Smooth muscle cell (in vitro differentiated cells): Measurements from ENCODE around the gene CEP104. TPM values are rescaled to one million over a fixed set of nuclear protein-coding genes. Genes with fewer than 3 reads are reported as not detected.

ENCODE experiments used
- DNase-seq: peaks from one replicate; lab custom pipeline; 2025; ENCODE audit not compliant: unreplicated experiment; lab: John Stamatoyannopoulos, UW
- H2AFZ ChIP-seq: fragments of 200-600 bp; sonication (generic); 2 replicates; pipeline ENCODE4 v1.6.0; 2016; ENCODE audit warnings: antibody characterized with exemption, low read depth, mild to moderate bottlenecking
- H3F3A ChIP-seq: fragments of 200-600 bp; sonication (generic); 2 replicates; pipeline ENCODE4 v1.6.0; 2017; ENCODE audit warnings: antibody characterized with exemption, low read depth
- H3K27ac ChIP-seq: fragments of 200-600 bp; sonication (generic); 2 replicates; pipeline ENCODE4 v1.5.1; 2016; ENCODE audit warnings: low read depth, mild to moderate bottlenecking
- H3K27me3 ChIP-seq: fragments of 200-600 bp; sonication (generic); 2 replicates; pipeline ENCODE4 v1.6.1; 2016; ENCODE audit warnings: low read depth, mild to moderate bottlenecking
- H3K36me3 ChIP-seq: fragments of 200-600 bp; sonication (generic); 2 replicates; pipeline ENCODE4 v1.5.1; 2016; ENCODE audit warnings: low read depth
- H3K4me1 ChIP-seq: fragments of 200-600 bp; sonication (generic); 2 replicates; pipeline ENCODE4 v1.5.1; 2016; ENCODE audit warnings: low read depth
- H3K4me2 ChIP-seq: fragments of 200-600 bp; sonication (generic); 2 replicates; pipeline ENCODE4 v1.6.0; 2016; ENCODE audit warnings: mild to moderate bottlenecking
- H3K4me3 ChIP-seq: fragments of 200-600 bp; sonication (generic); 2 replicates; pipeline ENCODE4 v1.5.1; 2016; ENCODE audit warnings: mild to moderate bottlenecking
- H3K79me2 ChIP-seq: fragments of 200-600 bp; sonication (generic); 2 replicates; pipeline ENCODE4 v1.6.0; 2016; ENCODE audit warnings: low read depth, mild to moderate bottlenecking
- H3K9ac ChIP-seq: fragments of 200-600 bp; sonication (generic); 2 replicates; pipeline ENCODE4 v1.6.0; 2016; ENCODE audit warnings: low read depth
- H3K9me3 ChIP-seq: fragments of 200-600 bp; sonication (generic); replicated peaks from 2 replicates; pipeline ENCODE4 v1.5.1; 2016; ENCODE audit warnings: low read depth
- H4K20me1 ChIP-seq: fragments of 200-600 bp; sonication (generic); 2 replicates; pipeline ENCODE4 v1.6.0; 2016; ENCODE audit warnings: low read depth
- WGBS: methylation state at CpG from one replicate; pipeline ENCODE4 v1.1.7; 2016; ENCODE audit warnings: low lambda C conversion rate; 5-methylcytosine and 5-hydroxymethylcytosine counted together
- polyA plus RNA-seq: library from polyadenylated mRNA; unstranded; fragments of >200 nt; fragmentation: Nextera tagmentation; extraction: Ambion mirVana; gene quantifications from 2 replicates; pipeline ENCODE4 v1.2.1, GENCODE V29; 2016
- total RNA-seq: library from RNA; depleted of rRNA; stranded (reverse); fragments of >200 nt; gene quantifications from 2 replicates; pipeline ENCODE4 v1.2.3, GENCODE V29; 2014
- TF ChIP-seq, protein P1 (sequence below): fragments of 200-600 bp; sonication (generic); IDR thresholded peaks from 2 replicates; pipeline ENCODE4 v1.5.1; 2017; ENCODE audit warnings: borderline replicate concordance, mild to moderate bottlenecking, antibody characterized with exemption; ENCODE audit not compliant: insufficient read depth, poor library complexity, severe bottlenecking

Gene CEP104
- total and polyA plus RNA-seq, 2 experiments from 2014 or later: 16.8 to 25.4 TPM

DNA sequence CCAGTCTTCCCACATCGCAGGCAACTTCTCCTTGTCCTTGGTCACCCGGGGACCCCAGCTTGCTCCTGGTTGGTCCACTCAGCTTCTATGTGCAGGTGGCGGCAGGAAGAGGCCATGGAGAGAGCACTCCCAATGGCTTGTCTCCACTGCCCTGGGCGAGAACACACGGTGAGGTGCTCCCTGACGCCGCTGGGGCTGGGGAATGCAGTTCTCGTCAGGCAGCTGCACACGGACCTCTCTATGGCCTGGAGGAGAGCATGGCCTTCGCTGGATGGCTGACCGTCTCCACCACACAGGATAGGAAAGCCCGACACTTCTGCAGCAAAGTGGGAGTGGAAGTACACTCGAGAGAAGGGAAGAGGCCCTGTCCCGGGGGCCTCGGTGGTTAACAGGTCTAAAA, 31.3 kb upstream of the CEP104 start:
- H4K20me1 ChIP-seq: peaks cover 16% of the 10 kb centered on the region
- H3F3A ChIP-seq: no peaks in the 10 kb centered on the region
- peaks cover 4% of the 10 kb centered on the region for H3K79me2 ChIP-seq
- no peaks in the 10 kb centered on the region for H3K36me3 ChIP-seq
- WGBS: 98% methylated on average over 15 of the region's 15 CpGs
- no peak overlapping the region for H3K4me3 ChIP-seq
- no peak overlapping the region for H2AFZ ChIP-seq
- no peak overlapping the region for H3K9ac ChIP-seq
- TF ChIP-seq, protein P1, sequence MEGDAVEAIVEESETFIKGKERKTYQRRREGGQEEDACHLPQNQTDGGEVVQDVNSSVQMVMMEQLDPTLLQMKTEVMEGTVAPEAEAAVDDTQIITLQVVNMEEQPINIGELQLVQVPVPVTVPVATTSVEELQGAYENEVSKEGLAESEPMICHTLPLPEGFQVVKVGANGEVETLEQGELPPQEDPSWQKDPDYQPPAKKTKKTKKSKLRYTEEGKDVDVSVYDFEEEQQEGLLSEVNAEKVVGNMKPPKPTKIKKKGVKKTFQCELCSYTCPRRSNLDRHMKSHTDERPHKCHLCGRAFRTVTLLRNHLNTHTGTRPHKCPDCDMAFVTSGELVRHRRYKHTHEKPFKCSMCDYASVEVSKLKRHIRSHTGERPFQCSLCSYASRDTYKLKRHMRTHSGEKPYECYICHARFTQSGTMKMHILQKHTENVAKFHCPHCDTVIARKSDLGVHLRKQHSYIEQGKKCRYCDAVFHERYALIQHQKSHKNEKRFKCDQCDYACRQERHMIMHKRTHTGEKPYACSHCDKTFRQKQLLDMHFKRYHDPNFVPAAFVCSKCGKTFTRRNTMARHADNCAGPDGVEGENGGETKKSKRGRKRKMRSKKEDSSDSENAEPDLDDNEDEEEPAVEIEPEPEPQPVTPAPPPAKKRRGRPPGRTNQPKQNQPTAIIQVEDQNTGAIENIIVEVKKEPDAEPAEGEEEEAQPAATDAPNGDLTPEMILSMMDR: no peak
- no peaks in the 10 kb centered on the region for H3K27me3 ChIP-seq
- H3K4me2 ChIP-seq: no peak overlapping the region
- no peak for DNase-seq
- H3K9me3 ChIP-seq: no peaks in the 10 kb centered on the region
- no peak overlapping the region for H3K27ac ChIP-seq
- H3K4me1 ChIP-seq: no peaks in the 10 kb centered on the region

DNA sequence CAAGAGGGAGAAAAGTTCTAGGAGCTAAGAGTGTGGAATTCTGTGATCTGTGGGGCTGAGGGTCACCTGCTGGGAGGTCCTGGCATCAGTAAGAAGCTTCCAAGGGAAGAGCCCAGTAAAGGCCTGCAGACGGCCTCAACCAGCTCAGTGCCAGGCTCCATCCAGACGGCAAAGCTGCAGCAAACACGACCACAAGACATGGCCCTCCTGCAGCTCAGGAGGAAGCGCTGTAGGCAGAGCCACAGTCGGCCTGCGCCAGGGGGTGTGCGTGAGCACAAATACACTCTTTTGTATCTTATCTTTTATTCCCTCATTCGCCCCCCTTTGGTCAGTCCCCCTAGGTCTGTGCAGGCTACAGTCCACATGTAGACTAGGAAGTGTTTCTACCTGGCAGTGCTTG, 29.7 kb upstream of the CEP104 start:
- Histone ChIP-seq H3K4me3 (no peak overlapping the region), H2AFZ (no peak overlapping the region), H3K27ac (no peak overlapping the region), H3K27me3 (no peaks in the 10 kb centered on the region), H4K20me1 (peaks cover 8% of the 10 kb centered on the region), H3K9ac (no peak overlapping the region), H3K4me1 (no peaks in the 10 kb centered on the region), H3F3A (no peaks in the 10 kb centered on the region), H3K4me2 (no peak overlapping the region), H3K36me3 (no peaks in the 10 kb centered on the region), H3K9me3 (no peaks in the 10 kb centered on the region), H3K79me2 (no peaks in the 10 kb centered on the region)
- TF ChIP-seq, protein P1: no peak
- DNase-seq: no peak
- WGBS: 95% methylated on average over 8 of the region's 8 CpGs

DNA sequence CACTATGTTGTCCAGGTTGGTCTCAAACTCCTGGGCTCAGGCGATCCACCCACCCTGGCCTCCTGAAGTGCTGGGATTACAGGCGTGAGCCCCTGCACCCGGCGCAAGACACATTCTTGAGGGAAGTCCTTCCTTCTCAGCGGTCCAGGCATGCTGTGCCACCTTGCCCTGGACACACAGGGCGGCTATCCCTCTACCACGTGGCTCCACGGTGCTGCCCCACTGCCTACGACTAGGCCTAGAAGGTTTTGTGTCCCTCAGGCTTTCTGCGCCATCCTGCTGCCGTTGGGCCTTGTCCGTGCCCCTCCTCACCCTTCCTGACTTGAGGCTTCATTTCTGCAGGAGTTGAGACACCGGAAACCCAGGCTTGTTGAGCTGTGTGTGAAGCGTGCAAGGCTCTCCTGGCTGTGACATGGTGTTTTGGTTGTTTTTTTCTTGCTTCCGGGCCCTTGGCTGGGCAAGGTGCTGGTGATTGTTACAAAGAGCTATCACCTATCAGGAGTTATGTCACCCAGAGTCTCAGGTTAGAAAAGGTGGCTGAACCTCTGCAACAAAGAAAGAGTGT, 29.2 kb upstream of the CEP104 start:
- no peaks in the 10 kb centered on the region for H3K27me3 ChIP-seq
- H3K36me3 ChIP-seq: no peaks in the 10 kb centered on the region
- no peak overlapping the region for H3K4me3 ChIP-seq
- 96% methylated on average over 15 of the region's 15 CpGs for WGBS
- H3K27ac ChIP-seq: no peak overlapping the region
- TF ChIP-seq, protein P1: no peak
- H3K9me3 ChIP-seq: no peaks in the 10 kb centered on the region
- H3K4me2 ChIP-seq: no peak overlapping the region
- no peak overlapping the region for H2AFZ ChIP-seq
- H3F3A ChIP-seq: no peaks in the 10 kb centered on the region
- H3K79me2 ChIP-seq: no peaks in the 10 kb centered on the region
- H3K9ac ChIP-seq: no peak overlapping the region
- peaks cover 4% of the 10 kb centered on the region for H4K20me1 ChIP-seq
- no peak for DNase-seq
- no peaks in the 10 kb centered on the region for H3K4me1 ChIP-seq

DNA sequence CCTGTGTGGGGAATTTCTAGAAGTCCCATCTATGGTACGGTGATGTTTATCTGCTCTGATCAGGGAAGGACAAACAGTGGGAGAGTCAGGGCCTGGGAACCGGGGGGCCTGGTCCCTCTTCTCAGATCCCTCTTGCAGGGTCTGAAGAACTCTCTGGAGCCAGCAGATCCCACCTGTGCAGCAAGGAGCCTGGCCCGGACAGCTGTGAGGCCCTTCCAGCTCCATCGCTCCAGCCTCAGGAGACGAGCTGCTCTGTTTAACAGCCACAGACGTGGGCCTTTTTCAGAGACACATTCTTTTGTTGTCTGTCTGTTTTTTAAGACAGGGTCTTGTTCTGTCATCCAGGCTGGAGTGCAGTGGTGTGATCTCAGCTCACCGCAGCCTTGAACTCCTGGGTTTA, 28.6 kb upstream of the CEP104 start:
- Histone ChIP-seq H3K9me3 (no peaks in the 10 kb centered on the region), H3K4me1 (no peaks in the 10 kb centered on the region), H2AFZ (no peak overlapping the region), H3K4me2 (no peak overlapping the region), H3K27ac (no peak overlapping the region), H3F3A (no peaks in the 10 kb centered on the region), H3K4me3 (no peak overlapping the region), H3K9ac (no peak overlapping the region), H3K79me2 (no peaks in the 10 kb centered on the region), H3K27me3 (no peaks in the 10 kb centered on the region), H3K36me3 (no peaks in the 10 kb centered on the region), H4K20me1 (peaks cover 4% of the 10 kb centered on the region)
- DNase-seq: no peak
- 88% methylated on average over 7 of the region's 7 CpGs for WGBS
- TF ChIP-seq, protein P1: no peak
